NCI-H774 (cell line): ENCODE measurements around the gene ABCC2.
"Not testable (repeated sequence)": the region's sequence is repeated elsewhere in the genome, so short reads cannot be mapped to it uniquely, and the experiment has no call there.

Source experiments
- DNase-seq: peaks from one replicate; lab custom pipeline; 2025; lab: John Stamatoyannopoulos, UW

Gene ABCC2

GRCh38 chr10:99853655-99854054 lies 71.2 kb downstream of the ABCC2 start:
- no peak for DNase-seq

GRCh38 chr10:99854860-99855259 lies 72.4 kb downstream of the ABCC2 start:
- DNase-seq = no peak

- DNase-seq = no peak
Measured at GRCh38 chr10:99855479-99856071, 73.1 kb downstream of the ABCC2 start.

GRCh38 chr10:99858849-99859248 lies 76.4 kb downstream of the ABCC2 start:
- no peak for DNase-seq

GRCh38 chr10:99859585-99859984 lies 77.1 kb downstream of the ABCC2 start:
- no peak for DNase-seq

- DNase-seq = no peak
Measured at GRCh38 chr10:99860466-99860865, 78.0 kb downstream of the ABCC2 start.

GRCh38 chr10:99863535-99864240 lies 81.2 kb downstream of the ABCC2 start:
- DNase-seq = not testable (repeated sequence)

GRCh38 chr10:99867250-99867649 lies 84.8 kb downstream of the ABCC2 start:
- DNase-seq = not testable (repeated sequence)

GRCh38 chr10:99869581-99870122 lies 87.2 kb downstream of the ABCC2 start:
- no peak for DNase-seq

- DNase-seq = no peak
Measured at GRCh38 chr10:99870123-99870730, 87.8 kb downstream of the ABCC2 start.

- no peak for DNase-seq
Measured at GRCh38 chr10:99872367-99873162, 90.1 kb downstream of the ABCC2 start.

GRCh38 chr10:99873846-99874245 lies 91.4 kb downstream of the ABCC2 start:
- DNase-seq = no peak

GRCh38 chr10:99874341-99875085 lies 92.1 kb downstream of the ABCC2 start:
- DNase-seq = no peak

- DNase-seq = no peak
Measured at GRCh38 chr10:99875473-99875872, 93.0 kb downstream of the ABCC2 start.

- DNase-seq = no peak
Measured at GRCh38 chr10:99880080-99880835, 97.8 kb downstream of the ABCC2 start.

GRCh38 chr10:99881371-99881770 lies 98.9 kb downstream of the ABCC2 start:
- DNase-seq = no peak

- DNase-seq = no peak
Measured at GRCh38 chr10:99883523-99883922, 101.1 kb downstream of the ABCC2 start.

GRCh38 chr10:99888622-99889021 lies 106.2 kb downstream of the ABCC2 start:
- no peak for DNase-seq

- DNase-seq = no peak
Measured at GRCh38 chr10:99894613-99895012, 112.2 kb downstream of the ABCC2 start.

GRCh38 chr10:99895066-99895465 lies 112.6 kb downstream of the ABCC2 start:
- not testable (repeated sequence) for DNase-seq

- no peak for DNase-seq
Measured at GRCh38 chr10:99895867-99896266, 113.4 kb downstream of the ABCC2 start.
